IPS DF 19.7 (cell line): Measurements from ENCODE around the gene DEFB126.
"Not testable (repeated sequence)": the region's sequence is repeated elsewhere in the genome, so short reads cannot be mapped to it uniquely, and the experiment has no call there.

Experiments
- DNase-seq: peaks from one replicate; pipeline ENCODE4 v3.0.0-alpha.2; 2013; ENCODE audit warnings: low read depth, low spot score

The DEFB126 gene, protein sequence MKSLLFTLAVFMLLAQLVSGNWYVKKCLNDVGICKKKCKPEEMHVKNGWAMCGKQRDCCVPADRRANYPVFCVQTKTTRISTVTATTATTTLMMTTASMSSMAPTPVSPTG

GRCh38 chr20:142290-142689 is at the start of gene DEFB126:
TSS of gene DEFB126 (plus strand) at chr20:142590. CDS start at chr20:142629, 39 bp downstream.
- no peak for DNase-seq

DNA sequence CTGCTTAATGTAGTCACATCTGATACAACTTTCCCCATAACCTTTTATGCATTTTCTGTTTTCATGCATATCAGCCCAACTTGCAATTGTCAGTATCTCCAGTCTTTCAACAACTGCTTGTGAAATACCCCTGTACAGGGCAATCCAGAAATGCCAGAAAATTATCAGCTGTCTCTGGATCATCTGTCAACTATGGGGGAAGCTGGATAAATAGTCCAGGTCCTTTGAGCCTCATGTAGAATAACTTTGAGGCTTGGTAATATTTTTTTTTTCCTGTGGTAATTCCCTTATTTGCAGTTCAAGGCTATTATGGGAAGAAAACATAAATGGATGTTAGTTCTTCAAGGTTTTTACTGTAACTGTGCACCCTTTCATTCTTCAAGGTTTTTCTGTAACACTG is 48.7 kb upstream of the DEFB126 start:
- DNase-seq = no peak

DNA sequence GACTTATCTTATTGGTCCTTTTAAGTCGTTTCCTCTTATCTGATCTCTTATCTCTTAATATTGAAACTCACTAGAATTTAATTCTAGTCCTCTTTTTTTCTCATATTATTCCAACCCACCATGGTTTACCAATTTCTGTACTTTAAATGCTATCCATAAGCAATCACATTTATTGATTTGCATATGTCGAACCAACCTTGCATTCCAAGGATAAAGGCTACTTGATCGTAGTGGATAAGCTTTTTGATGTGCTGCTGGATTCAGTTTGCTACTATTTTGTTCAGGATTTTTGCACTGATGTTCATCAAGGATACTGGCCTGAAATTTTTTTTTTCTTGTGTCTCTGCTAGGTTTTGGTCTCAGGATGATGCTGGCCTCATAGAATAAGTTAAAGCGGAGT is 47.2 kb upstream of the DEFB126 start:
- DNase-seq = no peak

- not testable (repeated sequence) for DNase-seq
These were observed 44.7 kb upstream of the DEFB126 start for GRCh38 chr20:97691-98090.

- DNase-seq = no peak
These were observed 40.4 kb upstream of the DEFB126 start for GRCh38 chr20:101975-102374.

DNA sequence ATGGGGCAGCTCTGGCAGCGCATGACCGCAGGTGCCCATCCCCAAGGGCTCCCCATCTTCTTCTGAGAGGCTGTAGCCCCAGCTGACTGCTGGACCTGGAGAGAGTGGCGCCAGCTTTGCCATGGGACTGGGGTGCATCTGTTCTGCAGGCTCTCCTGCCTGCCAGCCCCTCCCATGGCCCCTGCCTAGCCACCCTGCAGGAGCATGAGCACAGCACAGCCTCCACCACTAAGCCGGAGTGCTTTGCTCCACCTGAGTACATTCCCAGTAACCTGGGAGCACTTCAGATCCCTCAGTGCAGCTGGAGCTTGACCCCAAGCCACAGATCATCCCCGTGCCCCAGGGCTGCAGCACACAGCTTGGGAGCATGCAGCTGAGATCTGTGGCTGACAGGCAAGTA is 38.9 kb upstream of the DEFB126 start:
- no peak for DNase-seq

- no peak for DNase-seq
These were observed 30.0 kb upstream of the DEFB126 start for GRCh38 chr20:112396-112795.

DNA sequence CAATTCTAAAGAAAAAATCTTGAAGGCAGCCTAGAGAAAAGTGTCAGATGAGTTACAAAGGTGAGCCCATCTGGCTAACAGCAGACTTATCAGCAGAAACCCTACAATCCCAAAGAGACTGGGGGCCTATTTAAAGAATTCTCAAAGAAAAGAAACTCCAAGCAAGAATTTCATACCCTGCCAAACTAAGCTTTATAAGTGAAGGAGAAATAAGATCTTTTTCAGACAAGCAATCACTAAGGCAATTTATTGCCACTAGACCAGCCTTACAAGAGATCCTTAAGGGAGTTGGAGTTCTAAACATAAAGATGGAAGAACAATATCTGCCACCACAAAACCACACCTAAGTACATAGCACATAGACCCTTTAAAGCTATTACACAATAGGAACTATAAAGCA is 24.9 kb upstream of the DEFB126 start:
- no peak for DNase-seq

GRCh38 chr20:129786-130323 is 12.5 kb upstream of the DEFB126 start:
- DNase-seq = not testable (repeated sequence)

DNA sequence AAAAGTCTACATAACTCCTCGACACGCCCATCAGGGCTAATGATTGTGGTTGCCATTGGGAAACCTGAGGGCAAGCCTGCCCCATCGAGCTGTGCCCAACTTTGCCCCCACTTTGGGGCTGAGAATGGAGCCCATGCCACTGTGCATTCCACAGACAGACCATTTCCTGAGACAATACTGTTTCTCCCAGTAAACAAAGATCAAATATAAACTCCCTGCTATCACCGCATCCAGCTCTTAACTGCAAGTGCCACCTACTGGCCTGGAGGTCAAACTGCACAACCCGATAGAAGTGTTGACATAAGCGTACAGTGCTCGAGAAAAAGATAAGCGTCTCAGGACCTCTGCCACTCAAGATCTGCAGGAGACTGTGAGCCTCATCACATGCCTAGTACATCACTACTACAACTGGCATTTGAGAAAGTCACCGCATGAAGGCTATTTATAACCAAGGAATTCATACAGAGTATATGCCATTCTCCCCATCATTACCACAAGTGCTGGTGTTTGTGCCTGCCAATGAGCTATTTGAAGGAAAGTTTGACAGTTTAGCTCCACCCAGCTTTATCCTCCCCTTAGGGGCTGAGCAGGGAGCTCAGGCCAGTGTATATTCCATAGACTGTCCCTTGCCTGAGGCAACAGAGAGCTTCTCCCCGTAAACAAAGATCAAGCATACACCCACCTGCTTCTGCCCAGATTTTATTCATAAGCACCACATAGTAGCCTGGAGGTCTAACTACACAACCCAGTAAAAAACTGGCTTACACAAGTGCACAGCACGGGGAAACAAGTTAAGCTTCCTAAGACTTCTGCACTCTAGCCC is 4.5 kb upstream of the DEFB126 start:
- DNase-seq = peak; percentile 23

DNA sequence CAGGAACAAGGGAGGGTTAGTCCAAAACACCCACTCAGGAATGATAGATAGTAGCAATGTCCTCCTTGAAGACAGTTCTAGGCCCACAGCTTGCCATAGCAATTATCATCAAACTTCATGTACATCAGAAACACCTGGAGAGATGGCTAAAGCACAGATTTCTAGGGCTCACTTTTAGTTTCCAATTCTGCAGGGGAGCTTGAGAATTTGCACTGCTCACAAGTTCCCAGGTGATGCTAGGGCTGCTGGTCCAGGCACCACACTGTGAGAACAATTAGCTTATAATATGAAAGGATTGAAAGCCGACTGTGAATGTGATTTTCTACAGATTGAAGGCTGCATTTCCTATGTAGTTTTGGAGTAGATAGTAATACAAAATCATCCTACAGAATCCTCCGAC is 3.5 kb downstream of the DEFB126 start:
- DNase-seq = no peak

- no peak for DNase-seq
These were observed 9.7 kb downstream of the DEFB126 start for GRCh38 chr20:152131-152530.

DNA sequence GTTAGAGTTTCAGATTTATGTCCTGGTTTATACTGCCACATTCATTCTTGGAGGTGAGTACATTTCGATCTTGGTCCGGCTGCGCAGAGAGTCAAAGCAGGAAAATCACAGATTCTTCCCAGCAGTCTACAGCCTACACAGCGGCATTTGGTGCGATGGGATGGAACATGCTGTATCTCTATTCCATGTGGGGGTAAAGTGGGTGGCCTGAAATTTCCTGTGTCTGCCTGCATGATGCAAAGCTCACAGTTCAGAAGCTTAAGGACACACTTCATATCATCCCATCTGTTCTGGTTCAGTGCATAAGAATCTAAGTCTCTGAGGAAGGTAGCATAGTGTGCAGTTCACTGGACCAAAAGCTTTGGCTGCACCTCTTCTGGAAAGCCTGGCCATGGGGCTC is 14.8 kb downstream of the DEFB126 start, which contains the start of gene DEFB127:
TSS of gene DEFB127 (plus strand) at position 301 of the 400 bp plus-strand sequence. CDS start at position 392, 91 bp downstream.
- DNase-seq = no peak

DNA sequence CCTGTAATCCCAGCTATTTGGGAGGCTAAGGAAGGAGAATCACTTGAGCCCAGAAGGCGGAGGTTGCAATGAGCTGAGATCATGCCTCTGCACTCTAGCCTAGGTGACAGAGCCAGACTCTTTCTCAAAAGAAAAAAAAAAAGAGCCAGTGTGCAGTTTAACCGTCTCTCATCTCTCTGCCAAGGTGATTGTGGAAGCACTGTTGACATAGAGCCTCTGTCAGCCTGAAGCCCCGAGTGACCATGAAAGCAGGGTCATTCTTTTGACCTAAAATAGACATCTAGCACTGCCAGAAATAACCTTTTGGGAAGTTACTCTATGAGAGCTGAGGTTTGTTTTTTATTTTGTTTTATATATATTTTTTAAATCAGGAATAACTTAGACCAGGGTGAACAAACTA is 22.2 kb downstream of the DEFB126 start:
- DNase-seq = no peak

GRCh38 chr20:168876-169275 is 26.5 kb downstream of the DEFB126 start:
- DNase-seq = no peak

DNA sequence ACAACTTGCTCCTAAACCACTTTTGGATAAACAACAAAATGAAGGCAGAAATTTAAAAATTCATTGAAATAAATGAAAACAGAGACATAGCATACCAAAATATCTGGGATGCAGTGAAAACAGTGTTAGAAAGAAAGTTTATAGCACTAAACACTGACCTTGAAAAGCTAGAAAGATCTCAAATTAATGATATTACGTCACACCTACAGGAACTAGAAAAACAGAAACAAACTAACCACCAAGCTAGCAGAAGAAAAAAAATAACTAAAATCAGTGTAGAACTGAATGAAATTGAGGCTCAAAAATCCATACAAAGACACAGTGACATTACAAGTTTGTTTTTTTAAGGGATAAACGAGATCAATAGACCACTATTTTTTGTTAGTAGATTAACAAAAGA is 41.9 kb downstream of the DEFB126 start:
- no peak for DNase-seq

DNA sequence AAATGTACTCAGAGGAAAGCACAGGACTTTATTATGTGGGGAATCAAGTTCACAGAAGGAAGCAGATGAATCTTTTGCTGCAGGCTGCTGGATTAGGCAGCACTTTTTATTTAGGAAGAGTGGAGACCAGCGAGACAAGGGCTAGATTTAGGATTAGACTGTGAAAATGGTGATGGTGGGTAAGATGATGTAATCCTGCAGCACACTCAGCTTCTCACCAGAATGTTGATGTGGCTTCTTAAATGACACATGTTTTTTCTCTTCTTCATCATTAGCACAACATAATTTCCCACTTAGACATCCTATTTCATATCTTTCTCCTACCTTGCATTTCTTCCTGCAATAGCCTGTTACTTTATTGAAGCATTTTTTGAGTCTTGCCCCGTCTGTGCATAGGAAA is 45.3 kb downstream of the DEFB126 start:
- DNase-seq = no peak

DNA sequence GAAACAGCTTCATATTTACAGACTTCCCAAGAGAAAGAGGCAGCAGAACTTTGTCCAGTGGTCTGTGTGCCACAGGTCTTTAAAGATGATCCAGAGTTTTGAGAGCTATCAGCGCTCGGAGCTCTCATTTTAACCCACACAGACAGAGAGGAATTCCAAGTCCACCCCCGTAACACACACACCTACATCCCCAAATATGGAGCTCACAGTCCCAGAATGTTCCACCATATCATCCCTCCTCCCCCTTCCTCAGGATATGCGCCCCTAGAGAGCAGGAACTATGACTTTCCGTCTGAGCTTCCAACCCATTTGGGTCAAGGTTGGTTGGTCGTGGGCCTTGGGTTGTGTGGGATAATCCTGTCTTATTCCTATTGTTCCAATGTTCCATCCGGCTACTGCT is 47.2 kb downstream of the DEFB126 start, which contains the start of gene DEFB128:
TSS of gene DEFB128 (minus strand) at position 101 of the 400 bp plus-strand sequence. CDS start at position 13, 88 bp downstream.
- no peak for DNase-seq
